Breast epithelium (tissue), 4 donors: ENCODE data around the gene KRT39. TPM values are rescaled to one million over a fixed set of nuclear protein-coding genes. Genes with fewer than 3 reads are reported as not detected.

Experiments
- DNase-seq, 2 donors: peaks; one replicate each; pipeline ENCODE4 v3.0.0-alpha.2; 2019; ENCODE audit warnings: low spot score in 2 of 2
- H3K27ac ChIP-seq, 2 donors: fragments of 200-600 bp; sonication (generic) in 1 of 2; one replicate each; pipeline ENCODE4 v1.5.1; 2016 to 2019; ENCODE audit warnings: mild to moderate bottlenecking in 1 of 2
- H3K27me3 ChIP-seq, 2 donors: fragments of 200-600 bp; sonication (generic) in 1 of 2; one replicate each; pipeline versions ENCODE4 v1.5.1 to v1.6.0; 2017 to 2019; ENCODE audit warnings: control low read depth in 1 of 2, mild to moderate bottlenecking in 1 of 2
- H3K36me3 ChIP-seq: fragments of 200-600 bp; one replicate; pipeline ENCODE4 v1.5.1; 2019
- H3K4me1 ChIP-seq, 2 donors: fragments of 200-600 bp; sonication (generic); one replicate each; pipeline ENCODE4 v1.5.1; 2016 to 2019; ENCODE audit warnings: control low read depth in 1 of 2
- H3K4me3 ChIP-seq, 3 donors: fragments of 200-600 bp; sonication (generic); 1 replicate in 2 of 3; 2 replicates in 1 of 3; pipeline ENCODE4 v1.5.1; 2016 to 2019; ENCODE audit warnings: mild to moderate bottlenecking in 3 of 3, moderate library complexity in 2 of 3
- H3K9me3 ChIP-seq, 2 donors: fragments of 200-600 bp; sonication (generic) in 1 of 2; one replicate each; pipeline ENCODE4 v1.5.1; 2016 to 2019; ENCODE audit warnings: control low read depth in 1 of 2
- POLR2A ChIP-seq: fragments of 450-650 bp; IDR thresholded peaks from one replicate; pipeline ENCODE4 v1.6.1; 2016; ENCODE audit warnings: antibody characterized with exemption, mild to moderate bottlenecking, moderate library complexity
- POLR2AphosphoS5 ChIP-seq, 3 donors: sonication (generic); formaldehyde crosslinking; IDR thresholded peaks; one replicate each; pipeline ENCODE4 v1.6.1; 2017; ENCODE audit warnings: antibody characterized with exemption in 3 of 3
- intact Hi-C: fragments of 100-400 bp; cut with DNase I; formaldehyde crosslinking; loops from one replicate; pipeline ENCODE4 v1.15.1; 2023; ENCODE audit warnings: low total_unique reads
- total RNA-seq, 3 donors: library from RNA; depleted of rRNA; stranded (reverse); fragments of >200 nt; gene quantifications; one replicate each; pipeline ENCODE4 v1.1.0, GENCODE V29; 2016
- TF ChIP-seq, protein P1 (sequence below), 3 donors: fragments of 450-650 bp; IDR thresholded peaks; one replicate each; pipeline ENCODE4 v1.5.1; 2016 to 2017; ENCODE audit warnings: antibody characterized with exemption in 3 of 3, mild to moderate bottlenecking in 3 of 3, moderate library complexity in 3 of 3

The KRT39 gene
- total RNA-seq, 3 donors from 2014 or later = not detected

DNA sequence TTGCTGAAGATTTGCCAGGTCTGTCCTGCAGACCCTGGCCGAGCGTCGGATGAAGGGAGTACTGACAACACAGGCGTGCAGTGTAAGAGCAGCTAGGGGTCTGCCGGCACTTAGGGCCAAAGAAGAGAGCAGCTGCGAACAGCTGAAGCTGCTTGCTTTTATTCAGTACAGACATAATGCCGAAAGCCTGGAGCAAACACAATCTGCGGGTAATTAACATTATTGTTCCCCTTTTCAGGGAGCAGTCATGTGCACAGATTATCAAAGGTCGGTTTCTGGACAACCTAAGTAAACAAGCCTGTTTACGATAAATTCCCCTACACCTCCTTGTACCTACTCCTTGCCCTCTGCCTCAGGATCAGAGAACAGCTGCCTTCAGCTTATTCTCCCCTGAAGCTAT is 17.3 kb downstream of the KRT39 start:
- TF ChIP-seq POLR2AphosphoS5 (IDR thresholded peaks at IDR 0.05) (no peak), POLR2A (no peak)
- TF ChIP-seq, protein P1, sequence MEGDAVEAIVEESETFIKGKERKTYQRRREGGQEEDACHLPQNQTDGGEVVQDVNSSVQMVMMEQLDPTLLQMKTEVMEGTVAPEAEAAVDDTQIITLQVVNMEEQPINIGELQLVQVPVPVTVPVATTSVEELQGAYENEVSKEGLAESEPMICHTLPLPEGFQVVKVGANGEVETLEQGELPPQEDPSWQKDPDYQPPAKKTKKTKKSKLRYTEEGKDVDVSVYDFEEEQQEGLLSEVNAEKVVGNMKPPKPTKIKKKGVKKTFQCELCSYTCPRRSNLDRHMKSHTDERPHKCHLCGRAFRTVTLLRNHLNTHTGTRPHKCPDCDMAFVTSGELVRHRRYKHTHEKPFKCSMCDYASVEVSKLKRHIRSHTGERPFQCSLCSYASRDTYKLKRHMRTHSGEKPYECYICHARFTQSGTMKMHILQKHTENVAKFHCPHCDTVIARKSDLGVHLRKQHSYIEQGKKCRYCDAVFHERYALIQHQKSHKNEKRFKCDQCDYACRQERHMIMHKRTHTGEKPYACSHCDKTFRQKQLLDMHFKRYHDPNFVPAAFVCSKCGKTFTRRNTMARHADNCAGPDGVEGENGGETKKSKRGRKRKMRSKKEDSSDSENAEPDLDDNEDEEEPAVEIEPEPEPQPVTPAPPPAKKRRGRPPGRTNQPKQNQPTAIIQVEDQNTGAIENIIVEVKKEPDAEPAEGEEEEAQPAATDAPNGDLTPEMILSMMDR (IDR thresholded peaks at IDR 0.05) = no peak
- Histone ChIP-seq H3K36me3 (no peaks in the 10 kb centered on the region), H3K27ac (no peak overlapping the region), H3K4me1 (no peaks in the 10 kb centered on the region), H3K9me3 (no peaks in the 10 kb centered on the region), H3K27me3 (no peaks in the 10 kb centered on the region), H3K4me3 (no peak overlapping the region)
- DNase-seq = no peak
- intact Hi-C loops = no loop called here

DNA sequence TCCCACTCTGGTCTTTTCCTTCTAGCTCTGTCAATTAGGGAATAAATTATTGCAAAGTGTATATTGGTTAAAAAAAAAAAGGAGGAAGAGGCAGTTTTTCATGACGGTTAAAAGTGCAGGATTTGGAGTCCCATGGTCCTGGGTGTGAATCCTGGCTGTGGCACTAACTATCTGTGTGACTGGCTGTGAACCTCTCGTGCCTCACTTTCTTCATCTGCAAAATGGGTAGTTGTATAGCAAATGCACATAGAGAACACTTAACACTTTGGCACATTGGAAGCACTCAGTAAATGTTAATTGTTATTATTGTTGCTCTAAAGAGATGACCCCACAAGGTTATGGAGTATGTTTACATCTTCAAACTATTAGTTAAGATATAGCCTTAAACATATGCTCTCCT is 18.8 kb downstream of the KRT39 start:
- Histone ChIP-seq H3K4me3 (no peak overlapping the region), H3K9me3 (no peaks in the 10 kb centered on the region), H3K27ac (no peak overlapping the region), H3K27me3 (no peaks in the 10 kb centered on the region), H3K4me1 (no peaks in the 10 kb centered on the region), H3K36me3 (no peaks in the 10 kb centered on the region)
- TF ChIP-seq POLR2AphosphoS5 (IDR thresholded peaks at IDR 0.05) = no peak
- TF ChIP-seq POLR2A = no peak
- TF ChIP-seq, protein P1 (IDR thresholded peaks at IDR 0.05) = no peak
- no peak for DNase-seq
- intact Hi-C loops = no loop called here

DNA sequence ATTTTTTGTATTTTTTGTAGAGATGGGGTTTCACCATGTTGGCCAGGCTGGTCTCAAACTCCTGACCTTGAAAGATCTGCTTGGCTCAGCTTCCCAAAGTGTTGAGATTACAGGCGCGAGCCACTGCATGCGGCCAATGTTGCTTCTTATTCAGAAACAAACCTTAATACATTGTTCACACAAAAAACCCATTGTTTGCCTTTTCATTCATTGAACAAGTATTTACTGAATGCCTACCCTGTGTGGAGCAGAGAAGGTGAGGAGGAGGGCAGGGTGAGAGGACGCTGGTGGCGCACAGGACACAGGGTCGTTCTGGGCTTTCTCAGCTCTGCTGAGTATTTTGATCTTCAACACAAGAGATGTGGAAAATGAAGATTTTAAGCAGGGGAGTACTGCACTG is 21.3 kb downstream of the KRT39 start:
- intact Hi-C loops = no loop called here
- H3K27ac ChIP-seq = no peak overlapping the region
- no peaks in the 10 kb centered on the region for H3K9me3 ChIP-seq
- no peaks in the 10 kb centered on the region for H3K4me1 ChIP-seq
- no peaks in the 10 kb centered on the region for H3K27me3 ChIP-seq
- no peak for DNase-seq
- TF ChIP-seq, protein P1 (IDR thresholded peaks at IDR 0.05) = no peak
- TF ChIP-seq POLR2A (no peak), POLR2AphosphoS5 (IDR thresholded peaks at IDR 0.05) (no peak)
- H3K36me3 ChIP-seq = no peaks in the 10 kb centered on the region
- no peak overlapping the region for H3K4me3 ChIP-seq

DNA sequence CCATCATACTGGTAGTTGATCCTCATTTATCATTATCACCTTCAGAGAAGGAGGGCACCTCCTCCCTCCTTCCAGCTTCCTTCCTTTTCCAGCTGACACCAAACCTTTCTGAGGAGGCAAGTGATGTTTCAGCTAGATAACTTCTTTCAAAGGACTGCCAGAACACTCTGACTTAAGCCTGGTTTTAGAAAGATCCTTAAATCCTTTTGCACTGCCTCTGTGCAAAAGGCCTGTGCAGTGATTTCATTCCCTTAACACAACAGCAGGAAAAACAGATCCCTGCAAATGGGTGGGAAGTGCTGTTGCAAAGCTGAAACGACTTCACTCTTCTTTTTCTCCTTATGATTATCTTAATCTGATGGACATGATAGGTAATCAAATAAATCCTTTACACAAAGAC is 22.2 kb downstream of the KRT39 start:
- Histone ChIP-seq H3K27ac (no peak overlapping the region), H3K4me3 (no peak overlapping the region), H3K9me3 (no peaks in the 10 kb centered on the region), H3K4me1 (no peaks in the 10 kb centered on the region), H3K36me3 (no peaks in the 10 kb centered on the region), H3K27me3 (no peaks in the 10 kb centered on the region)
- TF ChIP-seq, protein P1 (IDR thresholded peaks at IDR 0.05) = no peak
- TF ChIP-seq POLR2AphosphoS5 (IDR thresholded peaks at IDR 0.05) (no peak), POLR2A (no peak)
- intact Hi-C loops = no loop called here
- DNase-seq = no peak

DNA sequence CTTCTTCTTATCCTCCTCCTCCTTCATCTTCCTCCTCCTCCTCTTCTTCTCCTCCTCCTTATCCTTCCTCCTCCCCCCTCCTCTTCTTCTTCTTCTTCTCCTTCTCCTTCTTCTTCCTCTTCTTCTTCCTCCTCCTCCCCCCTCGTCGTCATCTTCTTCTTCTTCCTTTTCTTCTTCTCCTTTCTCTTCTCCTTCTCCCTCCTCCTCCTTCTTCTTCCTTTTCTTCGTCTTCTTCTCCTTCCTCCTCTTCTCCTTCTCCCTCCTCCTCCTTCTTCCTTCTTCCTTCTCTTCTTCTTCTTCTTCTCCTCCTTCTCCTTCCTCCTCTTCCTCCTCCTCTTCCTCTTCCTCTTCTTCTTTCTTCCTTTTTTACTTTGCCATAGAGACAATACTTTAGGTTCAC is 24.2 kb downstream of the KRT39 start:
- H3K9me3 ChIP-seq = no peaks in the 10 kb centered on the region
- no peak overlapping the region for H3K27ac ChIP-seq
- no peaks in the 10 kb centered on the region for H3K27me3 ChIP-seq
- H3K36me3 ChIP-seq = no peaks in the 10 kb centered on the region
- TF ChIP-seq POLR2AphosphoS5 (IDR thresholded peaks at IDR 0.05) = no peak
- TF ChIP-seq POLR2A = no peak
- TF ChIP-seq, protein P1 (IDR thresholded peaks at IDR 0.05) = no peak
- no peak for DNase-seq
- no peak overlapping the region for H3K4me3 ChIP-seq
- intact Hi-C loops = no loop called here
- H3K4me1 ChIP-seq = no peaks in the 10 kb centered on the region
